GM21381 (cell line): Measurements from ENCODE around the gene LDLRAD3.
A peak's percentile ranks its signal among the peaks of the same experiment; 100 is the strongest.
"Not testable (repeated sequence)": the region's sequence is repeated elsewhere in the genome, so short reads cannot be mapped to it uniquely, and the experiment has no call there.

Source experiments
- ATAC-seq: cut with Tn5 transposase; IDR thresholded peaks from one replicate; pipeline ENCODE4 v1.9.1; 2021; ENCODE audit warnings: mild to moderate bottlenecking, moderate library complexity; ENCODE audit not compliant: unreplicated experiment

Gene LDLRAD3

DNA sequence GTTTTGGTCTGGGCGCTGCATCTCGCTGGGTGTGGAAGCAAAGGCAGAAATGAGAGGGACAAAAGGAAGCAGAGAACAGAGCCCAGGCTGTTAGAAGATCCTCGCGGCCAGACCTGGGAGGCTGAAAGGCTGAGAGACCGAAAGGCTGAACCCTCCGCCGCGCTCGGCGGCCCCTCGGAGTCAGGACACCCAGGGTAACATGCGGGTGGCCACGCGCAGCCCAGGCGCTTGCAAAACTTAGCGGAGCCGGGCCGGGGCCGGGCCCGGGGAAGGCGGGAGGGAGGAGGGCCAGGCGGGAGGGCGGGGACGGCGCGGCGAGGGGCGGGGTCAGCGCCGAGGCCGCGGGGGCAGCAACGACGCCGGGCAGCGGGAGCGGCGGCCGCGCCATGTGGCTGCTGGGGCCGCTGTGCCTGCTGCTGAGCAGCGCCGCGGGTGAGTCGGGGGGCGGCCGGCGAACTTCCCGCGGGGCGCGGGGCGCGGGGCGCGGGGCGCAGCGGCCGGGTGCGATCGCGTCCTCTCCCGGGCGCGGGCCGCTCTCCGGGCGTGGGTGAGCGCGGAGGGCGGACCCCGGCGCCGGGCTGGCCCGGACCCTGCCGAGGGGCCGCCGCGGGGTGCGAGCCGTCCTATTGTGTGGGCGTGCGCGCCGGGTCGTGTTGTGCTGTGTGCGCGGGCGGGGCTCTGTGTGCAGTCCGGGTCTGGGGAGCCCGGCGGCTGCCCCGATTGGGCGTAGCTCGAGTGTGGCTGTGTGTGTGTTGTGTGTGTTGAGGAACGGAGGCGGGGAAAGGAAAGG is at the start of gene LDLRAD3:
Gene LDLRAD3, plus strand, starts transcription at position 350 of the 790 bp plus-strand sequence. Its CDS starts 37 bp downstream, at position 387.
- peak; percentile 81 for ATAC-seq

DNA sequence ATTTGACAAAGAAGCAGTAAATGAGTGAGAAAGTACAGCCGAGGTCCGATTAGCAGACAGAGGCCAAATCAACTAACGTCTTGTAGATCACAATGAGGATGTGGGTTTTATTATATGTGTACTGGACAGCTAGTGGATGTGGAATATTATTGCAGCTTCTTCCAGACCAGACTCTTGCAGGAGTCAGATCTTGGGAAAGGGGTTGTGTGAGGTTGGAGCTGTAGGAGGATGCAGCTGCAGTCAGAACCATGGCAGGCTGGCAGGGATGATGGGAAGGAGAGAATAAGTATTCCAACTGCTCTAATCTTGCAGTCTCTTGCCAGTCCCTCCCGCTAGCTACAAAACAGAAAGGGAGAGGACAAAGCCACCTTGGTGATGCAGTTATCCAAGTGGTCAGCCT is 46.8 kb upstream of the LDLRAD3 start:
- ATAC-seq: no peak

- ATAC-seq: no peak
These were observed 40.9 kb upstream of the LDLRAD3 start for GRCh38 chr11:35902961-35903360.

- ATAC-seq: no peak
These were observed 38.1 kb upstream of the LDLRAD3 start for GRCh38 chr11:35905646-35906276.

DNA sequence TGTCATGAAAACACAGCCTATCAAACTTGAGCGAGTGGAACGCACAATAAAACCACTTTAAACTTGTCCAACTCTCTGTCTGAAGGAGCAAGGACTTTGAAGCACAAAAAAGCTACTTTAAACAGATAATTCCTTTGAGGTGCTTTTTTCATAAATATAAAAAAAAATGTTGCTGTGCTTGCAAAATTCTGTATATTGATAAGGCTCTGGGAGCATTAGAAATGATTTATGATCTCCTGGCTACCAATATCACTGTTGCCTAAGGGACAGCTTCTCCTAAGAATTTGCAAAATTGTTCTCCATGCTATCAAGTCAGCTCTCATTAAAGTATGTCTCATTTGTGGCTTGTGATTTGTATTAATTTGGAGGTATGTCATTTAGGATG is 37.6 kb upstream of the LDLRAD3 start:
- no peak for ATAC-seq

GRCh38 chr11:35906681-35907080 is 37.2 kb upstream of the LDLRAD3 start:
- ATAC-seq: no peak

DNA sequence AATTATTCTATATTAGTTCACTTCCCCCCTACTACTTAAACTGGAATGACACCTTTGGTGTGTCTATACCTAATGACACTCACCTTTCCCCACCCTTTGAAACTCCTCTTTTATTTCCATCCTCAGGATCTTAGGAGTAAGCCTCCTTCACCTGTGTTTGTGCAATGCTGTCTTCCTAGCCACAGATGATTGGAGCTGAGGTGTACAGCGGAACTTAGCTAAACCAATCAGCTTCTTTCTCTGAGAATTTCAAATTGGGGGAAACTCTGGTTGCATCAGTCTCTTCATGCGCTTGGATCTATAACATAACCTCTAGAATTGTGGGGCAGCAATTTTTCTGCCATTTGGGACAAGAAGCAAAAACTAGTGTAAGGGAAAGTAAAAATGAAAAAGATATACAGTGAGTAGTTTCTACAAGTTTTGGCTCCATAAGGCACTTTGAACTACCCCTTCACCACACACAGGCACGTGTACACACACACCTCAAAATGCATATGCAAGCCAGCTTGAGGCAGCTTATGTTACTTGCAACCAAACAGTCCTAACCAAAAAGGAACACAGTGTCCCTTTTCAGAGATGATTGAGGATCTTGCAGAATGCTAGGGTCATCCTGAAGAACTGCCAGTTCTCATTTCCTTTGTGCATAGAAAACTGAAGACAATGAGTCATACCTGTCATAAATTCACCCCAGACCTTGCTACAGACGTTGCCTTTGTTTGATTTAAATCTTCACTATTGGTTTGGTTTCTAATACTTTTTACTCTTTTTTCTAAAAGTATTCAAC is 36.0 kb upstream of the LDLRAD3 start:
- ATAC-seq: peak; percentile 80

DNA sequence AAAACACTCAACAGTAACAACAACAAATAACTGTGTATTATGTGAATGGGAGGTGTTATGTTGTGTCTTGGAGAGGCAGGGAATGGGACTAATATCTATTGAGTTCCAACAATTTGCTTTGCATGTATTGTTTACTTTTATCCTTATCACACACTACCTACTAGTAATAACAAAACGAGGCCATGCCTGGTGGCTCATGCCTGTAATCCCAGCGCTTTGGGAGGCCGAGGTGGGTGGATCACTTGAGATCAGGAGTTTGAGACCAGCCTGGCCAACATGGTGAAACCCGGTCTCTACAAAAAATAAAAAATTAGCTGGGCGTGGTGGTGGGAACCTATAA is 35.5 kb upstream of the LDLRAD3 start:
- not testable (repeated sequence) for ATAC-seq

DNA sequence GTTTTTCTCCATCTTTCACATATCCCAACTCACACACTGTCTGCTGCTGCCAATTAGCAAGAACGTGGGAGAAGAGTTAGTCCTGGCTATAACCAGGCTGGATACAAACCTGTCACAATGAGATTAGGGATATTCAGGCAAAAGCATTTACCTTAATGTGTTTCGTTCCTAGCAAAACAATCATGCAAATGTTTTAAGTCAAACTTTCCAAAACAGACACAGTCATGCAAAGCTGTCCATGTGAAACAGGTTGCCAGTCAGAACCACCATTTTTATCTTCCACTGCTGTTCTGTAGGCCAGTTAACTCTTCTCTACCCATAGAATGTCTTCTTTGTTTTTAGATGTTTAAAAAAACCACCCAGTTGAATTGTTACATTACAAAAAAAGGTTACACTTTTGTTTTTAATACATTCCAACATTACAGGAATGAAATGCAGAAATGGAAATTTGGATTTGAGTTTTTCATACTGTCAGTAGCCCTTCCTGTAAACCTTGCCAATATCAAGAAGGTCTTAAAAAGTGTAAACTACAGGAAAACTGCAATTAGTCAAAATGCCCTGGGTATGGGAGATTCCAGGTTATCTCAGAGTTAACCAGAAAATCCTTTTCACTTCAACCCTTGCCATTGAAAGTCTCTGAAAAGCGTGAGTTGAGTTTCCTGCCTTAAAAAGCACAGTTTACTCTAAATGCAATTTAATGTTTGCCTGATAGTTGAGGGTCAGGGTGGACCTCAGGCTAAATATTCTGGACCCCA is 34.2 kb upstream of the LDLRAD3 start:
- ATAC-seq: no peak

GRCh38 chr11:35911013-35911412 is 32.8 kb upstream of the LDLRAD3 start:
- no peak for ATAC-seq

GRCh38 chr11:35911616-35912165 is 32.2 kb upstream of the LDLRAD3 start:
- ATAC-seq: no peak

- ATAC-seq: not testable (repeated sequence)
These were observed 31.4 kb upstream of the LDLRAD3 start for GRCh38 chr11:35912436-35912835.

DNA sequence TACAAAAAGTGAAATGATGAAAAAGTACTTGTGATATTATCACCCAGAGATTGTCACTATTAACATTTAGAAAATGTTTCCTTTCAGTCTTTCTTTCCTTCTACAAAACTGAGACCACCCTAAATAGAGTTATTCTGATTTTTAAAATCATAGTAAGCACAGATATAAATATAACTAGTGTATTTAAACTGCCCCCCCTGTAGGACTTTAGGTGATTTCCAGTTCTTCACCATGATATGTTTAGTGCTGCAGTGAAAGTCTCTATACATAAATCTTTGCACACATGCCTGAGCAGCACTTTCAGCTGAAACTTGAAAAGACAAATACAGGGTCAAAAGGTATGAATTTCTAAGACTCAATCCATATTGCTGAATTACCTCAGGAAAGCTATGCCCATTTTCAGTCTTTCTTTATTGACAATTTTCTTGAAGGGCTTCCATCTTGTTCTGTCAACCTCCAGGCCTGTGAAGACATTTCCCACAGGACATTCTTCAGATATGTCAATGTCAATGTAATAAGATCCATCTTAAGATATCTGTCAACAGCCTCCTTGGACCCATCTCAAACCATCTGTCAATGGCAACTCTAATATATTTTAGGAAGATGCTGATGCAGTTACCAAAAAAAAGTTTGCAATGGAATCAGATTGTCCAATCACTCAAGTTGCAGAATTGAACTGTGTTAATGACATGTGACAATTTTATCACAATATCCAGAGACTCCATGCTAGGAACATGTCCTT is 30.8 kb upstream of the LDLRAD3 start:
- no peak for ATAC-seq

- no peak for ATAC-seq
These were observed 29.0 kb upstream of the LDLRAD3 start for GRCh38 chr11:35914816-35915215.

- no peak for ATAC-seq
These were observed 27.6 kb upstream of the LDLRAD3 start for GRCh38 chr11:35916270-35916669.

DNA sequence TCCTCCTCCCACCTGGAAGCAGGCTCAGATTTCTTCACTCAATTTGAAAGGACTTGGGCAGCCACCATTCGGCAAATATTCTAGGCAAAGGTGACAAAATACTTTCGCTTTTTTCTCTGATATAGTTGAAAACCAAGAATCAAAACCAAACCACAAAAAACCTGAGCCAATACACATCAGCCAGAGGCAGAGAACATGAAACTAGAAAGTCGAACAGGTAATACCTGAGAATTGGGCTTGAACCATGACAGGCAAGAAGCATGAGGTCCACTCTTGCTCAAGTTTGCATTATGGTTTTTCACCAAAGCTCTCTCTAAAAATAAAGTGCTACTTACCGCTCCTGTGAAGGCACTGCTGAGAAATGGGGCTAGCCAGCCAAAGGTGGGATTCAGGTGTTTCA is 26.2 kb upstream of the LDLRAD3 start:
- ATAC-seq: no peak

DNA sequence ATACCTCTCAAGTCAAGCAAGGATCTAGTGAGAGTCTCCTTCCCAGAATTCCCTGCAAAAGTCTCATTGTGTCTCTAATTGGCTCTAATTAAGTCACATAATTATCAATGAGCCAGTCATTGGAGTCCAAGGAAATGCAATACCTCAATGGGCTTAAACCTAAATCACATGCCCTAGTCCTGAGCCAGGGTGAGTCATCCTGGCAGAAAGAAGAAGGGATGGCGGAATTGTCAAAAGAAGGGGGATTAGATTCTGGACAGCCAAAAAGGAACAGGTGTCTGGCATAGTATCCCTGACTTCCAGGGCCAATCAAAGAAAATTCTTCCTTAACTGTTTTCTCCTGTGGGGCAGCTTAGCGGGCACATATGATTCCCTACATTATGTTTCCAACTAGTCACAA is 25.1 kb upstream of the LDLRAD3 start:
- ATAC-seq: no peak

- no peak for ATAC-seq
These were observed 24.6 kb upstream of the LDLRAD3 start for GRCh38 chr11:35919244-35919643.

DNA sequence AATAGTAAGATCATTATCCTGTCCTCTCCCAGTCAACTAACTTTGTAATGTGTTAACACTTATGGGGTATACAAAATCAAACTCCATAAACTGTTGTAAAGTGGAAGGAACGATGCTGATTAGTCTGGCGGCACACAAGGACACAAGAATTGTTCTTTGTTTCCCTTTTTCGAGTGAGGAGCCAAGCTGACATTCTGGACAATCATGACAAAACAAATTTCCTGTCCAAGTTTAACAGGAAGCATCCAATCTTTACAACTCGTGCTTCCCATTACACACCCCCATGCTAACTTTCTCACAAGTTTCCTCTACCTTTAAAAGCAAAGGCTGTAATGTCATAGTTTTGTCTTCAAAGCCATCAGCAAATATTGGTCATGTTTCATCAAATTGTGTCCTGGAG is 20.4 kb upstream of the LDLRAD3 start:
- no peak for ATAC-seq

- no peak for ATAC-seq
These were observed 19.1 kb upstream of the LDLRAD3 start for GRCh38 chr11:35924811-35925210.
